A549 (cell line): ENCODE measurements around the gene RAD18.

Experiments
- FOSL2 ChIP-seq, 2 experiments: fragments of 450-650 bp in 1 of 2; fragments of >200 bp in 1 of 2; sonication (Bioruptor Twin) in 1 of 2; formaldehyde crosslinking; IDR thresholded peaks; 2 replicates each; pipeline versions ENCODE4 v1.5.0 to v1.6.1; 2016 to 2020; ENCODE audit warnings: mild to moderate bottlenecking in 1 of 2, moderate library complexity in 1 of 2
- JUN ChIP-seq, 2 experiments: fragments of >200 bp; sonication (Bioruptor Twin); formaldehyde crosslinking; IDR thresholded peaks; 2 replicates in 1 of 2; 3 replicates in 1 of 2; pipeline ENCODE4 v1.6.1; 2016 to 2017
- PHF8 ChIP-seq: fragments of 200-600 bp; sonication (generic); IDR thresholded peaks from 2 replicates; pipeline ENCODE4 v1.6.1; 2016; ENCODE audit warnings: low read depth, mild to moderate bottlenecking, antibody characterized with exemption, moderate library complexity, borderline replicate concordance
- RAD21 ChIP-seq, 2 experiments: fragments of >200 bp in 1 of 2; sonication (Bioruptor Twin) in 1 of 2; formaldehyde crosslinking in 1 of 2; IDR thresholded peaks in 1 of 2; conservative IDR thresholded peaks in 1 of 2; 2 replicates in 1 of 2; 3 replicates in 1 of 2; pipeline ENCODE4 v1.6.1; 2012 to 2018; ENCODE audit warnings: inconsistent platforms in 1 of 2
- TF ChIP-seq, protein P1 (sequence below): fragments of >200 bp; sonication (Bioruptor Twin); formaldehyde crosslinking; IDR thresholded peaks from 3 replicates; pipeline ENCODE4 v1.5.1; 2016

DNA sequence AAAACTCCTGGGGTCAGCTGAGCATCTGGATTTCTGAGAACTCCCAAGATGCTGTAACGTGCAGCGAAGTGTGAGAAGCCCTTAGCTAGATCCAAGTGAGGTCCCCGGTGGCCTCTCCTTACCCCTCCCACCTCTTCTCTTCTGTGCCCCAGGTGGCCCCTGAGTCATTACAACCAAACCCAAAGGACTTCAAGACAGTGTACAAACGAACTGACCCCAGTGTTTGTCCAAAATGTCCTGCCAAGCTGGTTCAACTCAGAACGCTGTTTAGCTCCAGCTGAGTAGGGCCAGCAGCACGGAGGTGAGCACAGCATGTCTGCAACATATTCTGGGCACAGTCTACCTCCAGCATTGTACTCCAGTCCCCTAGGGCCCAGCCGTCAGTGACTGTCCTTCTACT is 119.9 kb downstream of the RAD18 start:
- TF ChIP-seq, protein P1, sequence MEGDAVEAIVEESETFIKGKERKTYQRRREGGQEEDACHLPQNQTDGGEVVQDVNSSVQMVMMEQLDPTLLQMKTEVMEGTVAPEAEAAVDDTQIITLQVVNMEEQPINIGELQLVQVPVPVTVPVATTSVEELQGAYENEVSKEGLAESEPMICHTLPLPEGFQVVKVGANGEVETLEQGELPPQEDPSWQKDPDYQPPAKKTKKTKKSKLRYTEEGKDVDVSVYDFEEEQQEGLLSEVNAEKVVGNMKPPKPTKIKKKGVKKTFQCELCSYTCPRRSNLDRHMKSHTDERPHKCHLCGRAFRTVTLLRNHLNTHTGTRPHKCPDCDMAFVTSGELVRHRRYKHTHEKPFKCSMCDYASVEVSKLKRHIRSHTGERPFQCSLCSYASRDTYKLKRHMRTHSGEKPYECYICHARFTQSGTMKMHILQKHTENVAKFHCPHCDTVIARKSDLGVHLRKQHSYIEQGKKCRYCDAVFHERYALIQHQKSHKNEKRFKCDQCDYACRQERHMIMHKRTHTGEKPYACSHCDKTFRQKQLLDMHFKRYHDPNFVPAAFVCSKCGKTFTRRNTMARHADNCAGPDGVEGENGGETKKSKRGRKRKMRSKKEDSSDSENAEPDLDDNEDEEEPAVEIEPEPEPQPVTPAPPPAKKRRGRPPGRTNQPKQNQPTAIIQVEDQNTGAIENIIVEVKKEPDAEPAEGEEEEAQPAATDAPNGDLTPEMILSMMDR: no peak
- TF ChIP-seq PHF8: no peak
- no peak for TF ChIP-seq RAD21 (conservative IDR thresholded peaks at IDR 0.05 in 1 of 2, IDR thresholded peaks at IDR 0.05 in 1 of 2)
- no peak for TF ChIP-seq FOSL2 (IDR thresholded peaks at IDR 0.05)
- TF ChIP-seq FOSL2 (CRISPR knock-in tag; IDR thresholded peaks at IDR 0.05): no peak
- TF ChIP-seq JUN (IDR thresholded peaks at IDR 0.05): no peak
